C4-2B (cell line): Measurements from ENCODE around the gene CIAPIN1.

Source experiments
- CTCF ChIP-seq: fragments of 450-650 bp; conservative IDR thresholded peaks from 2 replicates; pipeline ENCODE4 v1.5.1; 2017; ENCODE audit warnings: mild to moderate bottlenecking
- ZFX ChIP-seq: fragments of 450-650 bp; IDR thresholded peaks from 2 replicates; pipeline ENCODE4 v1.6.1; 2017

- no peak for TF ChIP-seq CTCF
- no peak for TF ChIP-seq ZFX
Observed at GRCh38 chr16:57430955-57431354, 16.2 kb downstream of the CIAPIN1 start.
